ENCODE results near the gene PDE4D.

PDE4D gene

GRCh38 chr5:59617186-59617771, 276.2 kb downstream of the PDE4D start:
- Histone ChIP-seq H3K27me3 (no peaks in the 10 kb centered on the region), H3K9me3 (no peaks in the 10 kb centered on the region), H3K36me3 (no peaks in the 10 kb centered on the region), H3K4me1 (no peaks in the 10 kb centered on the region), H3K4me3 (ENCODE audit: low read depth, low read length) (no peak overlapping the region)
- no peak for TF ChIP-seq CTCF (IDR thresholded peaks at IDR 0.05; ENCODE audit: low read depth, low read length)
- no peak for DNase-seq

- Histone ChIP-seq H3K9me3 (no peaks in the 10 kb centered on the region), H3K27me3 (no peaks in the 10 kb centered on the region), H3K36me3 (no peaks in the 10 kb centered on the region), H3K4me3 (ENCODE audit: low read depth, low read length) (no peak overlapping the region), H3K4me1 (no peaks in the 10 kb centered on the region)
- no peak for DNase-seq
- TF ChIP-seq CTCF (IDR thresholded peaks at IDR 0.05; ENCODE audit: low read depth, low read length) = no peak
Measured at GRCh38 chr5:59616413-59616812, 277.1 kb downstream of the PDE4D start.

GRCh38 chr5:59615272-59615671, 278.3 kb downstream of the PDE4D start:
- DNase-seq = no peak
- no peak for TF ChIP-seq CTCF (IDR thresholded peaks at IDR 0.05; ENCODE audit: low read depth, low read length)

GRCh38 chr5:59609501-59610265, 283.8 kb downstream of the PDE4D start:
- no peaks in the 10 kb centered on the region for H3K9me3 ChIP-seq
- no peak for DNase-seq
- H3K4me3 ChIP-seq (ENCODE audit: low read depth, low read length) = no peak overlapping the region
- no peak for TF ChIP-seq CTCF (IDR thresholded peaks at IDR 0.05; ENCODE audit: low read depth, low read length)
- no peaks in the 10 kb centered on the region; the same call in 1 of the 2 replicates for H3K4me1 ChIP-seq
- no peaks in the 10 kb centered on the region for H3K36me3 ChIP-seq
- no peaks in the 10 kb centered on the region for H3K27me3 ChIP-seq

More at GRCh38 chr5:59615272-59615671, 278.3 kb downstream of the PDE4D start:
- Histone ChIP-seq H3K9me3 (no peaks in the 10 kb centered on the region), H3K27me3 (no peaks in the 10 kb centered on the region), H3K4me1 (no peaks in the 10 kb centered on the region), H3K36me3 (no peaks in the 10 kb centered on the region), H3K4me3 (ENCODE audit: low read depth, low read length) (no peak overlapping the region)

- Histone ChIP-seq H3K36me3 (no peaks in the 10 kb centered on the region), H3K27me3 (no peaks in the 10 kb centered on the region), H3K4me3 (ENCODE audit: low read depth, low read length) (no peak overlapping the region), H3K4me1 (no peaks in the 10 kb centered on the region; the same call in 1 of the 2 replicates), H3K9me3 (no peaks in the 10 kb centered on the region)
- DNase-seq = no peak
- TF ChIP-seq CTCF (IDR thresholded peaks at IDR 0.05; ENCODE audit: low read depth, low read length) = no peak
Measured at GRCh38 chr5:59608745-59609144, 284.8 kb downstream of the PDE4D start.

GRCh38 chr5:59607138-59607765, 286.3 kb downstream of the PDE4D start:
- Histone ChIP-seq H3K4me1 (no peaks in the 10 kb centered on the region; the same call in 1 of the 2 replicates), H3K9me3 (no peaks in the 10 kb centered on the region), H3K36me3 (no peaks in the 10 kb centered on the region), H3K4me3 (ENCODE audit: low read depth, low read length) (no peak overlapping the region), H3K27me3 (no peaks in the 10 kb centered on the region)
- DNase-seq = no peak
- TF ChIP-seq CTCF (IDR thresholded peaks at IDR 0.05; ENCODE audit: low read depth, low read length) = no peak

Measured in BE2C (cell line).